ENCODE results near the gene GDF10. TPM values are rescaled to one million over a fixed set of nuclear protein-coding genes. Genes with fewer than 3 reads are reported as not detected.

Gene GDF10
- total RNA-seq, 1 experiment from 2014 or later, result not detected

GRCh38 chr10:47319784-47320183 is 19.8 kb downstream of the GDF10 start:
- Histone ChIP-seq H2AFZ (ENCODE audit: low read length) (no peak overlapping the region), H3K4me1 (ENCODE audit: insufficient read depth, low read length) (no peaks in the 10 kb centered on the region), H3K4me3 (ENCODE audit: low read length) (no peak overlapping the region), H3K9me3 (ENCODE audit: low read length) (no peaks in the 10 kb centered on the region), H3K79me2 (ENCODE audit: low read length) (no peaks in the 10 kb centered on the region), H3K9ac (ENCODE audit: low read length) (no peak overlapping the region), H3K27ac (ENCODE audit: low read length) (no peak overlapping the region), H3K27me3 (ENCODE audit: low read length) (no peaks in the 10 kb centered on the region; the same call in 1 of the 2 replicates), H3K4me2 (ENCODE audit: low read length) (no peak overlapping the region), H3F3A (ENCODE audit: low read length, unreplicated experiment) (no peaks in the 10 kb centered on the region), H3K36me3 (ENCODE audit: low read depth, low read length) (no peaks in the 10 kb centered on the region), H3K9me2 (replicated peaks; ENCODE audit: low read length) (no peaks in the 10 kb centered on the region), H4K20me1 (ENCODE audit: low read length) (no peaks in the 10 kb centered on the region)
- ATAC-seq, result no peak
- CTCF ChIA-PET, result no interaction called here
- no TSS peak for BruUV-seq (replicated peaks)
- POLR2A ChIA-PET (ENCODE audit: unreplicated experiment), result no interaction called here
- DNase-seq, result no peak
- intact Hi-C loops (cut with micrococcal nuclease), result no loop called here
- TF ChIP-seq, protein P1, sequence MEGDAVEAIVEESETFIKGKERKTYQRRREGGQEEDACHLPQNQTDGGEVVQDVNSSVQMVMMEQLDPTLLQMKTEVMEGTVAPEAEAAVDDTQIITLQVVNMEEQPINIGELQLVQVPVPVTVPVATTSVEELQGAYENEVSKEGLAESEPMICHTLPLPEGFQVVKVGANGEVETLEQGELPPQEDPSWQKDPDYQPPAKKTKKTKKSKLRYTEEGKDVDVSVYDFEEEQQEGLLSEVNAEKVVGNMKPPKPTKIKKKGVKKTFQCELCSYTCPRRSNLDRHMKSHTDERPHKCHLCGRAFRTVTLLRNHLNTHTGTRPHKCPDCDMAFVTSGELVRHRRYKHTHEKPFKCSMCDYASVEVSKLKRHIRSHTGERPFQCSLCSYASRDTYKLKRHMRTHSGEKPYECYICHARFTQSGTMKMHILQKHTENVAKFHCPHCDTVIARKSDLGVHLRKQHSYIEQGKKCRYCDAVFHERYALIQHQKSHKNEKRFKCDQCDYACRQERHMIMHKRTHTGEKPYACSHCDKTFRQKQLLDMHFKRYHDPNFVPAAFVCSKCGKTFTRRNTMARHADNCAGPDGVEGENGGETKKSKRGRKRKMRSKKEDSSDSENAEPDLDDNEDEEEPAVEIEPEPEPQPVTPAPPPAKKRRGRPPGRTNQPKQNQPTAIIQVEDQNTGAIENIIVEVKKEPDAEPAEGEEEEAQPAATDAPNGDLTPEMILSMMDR (conservative IDR thresholded peaks at IDR 0.05; ENCODE audit: low read depth, low read length), result no peak
- TF ChIP-seq EZH2 (IDR thresholded peaks at IDR 0.05; ENCODE audit: low read length, unreplicated experiment) (no peak), EZH2phosphoT487 (IDR thresholded peaks at IDR 0.05; ENCODE audit: borderline replicate concordance, low read length) (no peak)

- H3K9me2 ChIP-seq (replicated peaks; ENCODE audit: low read length), result no peaks in the 10 kb centered on the region
- no peaks in the 10 kb centered on the region for H3K4me1 ChIP-seq (ENCODE audit: insufficient read depth, low read length)
- no TSS peak for BruUV-seq (replicated peaks)
- H3F3A ChIP-seq (ENCODE audit: low read length, unreplicated experiment), result no peaks in the 10 kb centered on the region
- H3K79me2 ChIP-seq (ENCODE audit: low read length), result no peaks in the 10 kb centered on the region
- no peak overlapping the region for H3K4me2 ChIP-seq (ENCODE audit: low read length)
- no peaks in the 10 kb centered on the region for H3K36me3 ChIP-seq (ENCODE audit: low read depth, low read length)
- ATAC-seq, result no peak
- no peaks in the 10 kb centered on the region; the same call in 1 of the 2 replicates for H3K27me3 ChIP-seq (ENCODE audit: low read length)
- ChIA-PET POLR2A (ENCODE audit: unreplicated experiment) (no interaction called here), CTCF (no interaction called here)
- no peak for TF ChIP-seq EZH2phosphoT487 (IDR thresholded peaks at IDR 0.05; ENCODE audit: borderline replicate concordance, low read length)
- no peak overlapping the region for H3K9ac ChIP-seq (ENCODE audit: low read length)
- no peaks in the 10 kb centered on the region for H4K20me1 ChIP-seq (ENCODE audit: low read length)
- no peak overlapping the region for H3K27ac ChIP-seq (ENCODE audit: low read length)
- no peak for DNase-seq
- intact Hi-C loops (cut with micrococcal nuclease), result no loop called here
- no peaks in the 10 kb centered on the region for H3K9me3 ChIP-seq (ENCODE audit: low read length)
- no peak overlapping the region for H3K4me3 ChIP-seq (ENCODE audit: low read length)
- H2AFZ ChIP-seq (ENCODE audit: low read length), result no peak overlapping the region
These were observed 20.8 kb downstream of the GDF10 start for GRCh38 chr10:47320812-47321211.

GRCh38 chr10:47321521-47322195 is 21.7 kb downstream of the GDF10 start:
- no peak overlapping the region for H3K9ac ChIP-seq (ENCODE audit: low read length)
- ChIA-PET POLR2A (ENCODE audit: unreplicated experiment) (no interaction called here), CTCF (no interaction called here)
- H3F3A ChIP-seq (ENCODE audit: low read length, unreplicated experiment), result no peaks in the 10 kb centered on the region
- intact Hi-C loops (cut with micrococcal nuclease), result no loop called here
- no peak overlapping the region for H2AFZ ChIP-seq (ENCODE audit: low read length)
- H3K79me2 ChIP-seq (ENCODE audit: low read length), result no peaks in the 10 kb centered on the region
- no peak for ATAC-seq
- H3K9me3 ChIP-seq (ENCODE audit: low read length), result no peaks in the 10 kb centered on the region
- H3K4me1 ChIP-seq (ENCODE audit: insufficient read depth, low read length), result peaks cover 7% of the 10 kb centered on the region; the same call in 1 of the 2 replicates
- DNase-seq, result no peak
- no peaks in the 10 kb centered on the region for H4K20me1 ChIP-seq (ENCODE audit: low read length)
- no peak for TF ChIP-seq EZH2phosphoT487 (IDR thresholded peaks at IDR 0.05; ENCODE audit: borderline replicate concordance, low read length)
- no peak for TF ChIP-seq EZH2 (IDR thresholded peaks at IDR 0.05; ENCODE audit: low read length, unreplicated experiment)
- TF ChIP-seq, protein P1 (conservative IDR thresholded peaks at IDR 0.05; ENCODE audit: low read depth, low read length), result no peak
- no peaks in the 10 kb centered on the region for H3K9me2 ChIP-seq (replicated peaks; ENCODE audit: low read length)
- no peak overlapping the region for H3K27ac ChIP-seq (ENCODE audit: low read length)
- no peak overlapping the region for H3K4me2 ChIP-seq (ENCODE audit: low read length)
- H3K36me3 ChIP-seq (ENCODE audit: low read depth, low read length), result no peaks in the 10 kb centered on the region
- H3K27me3 ChIP-seq (ENCODE audit: low read length), result no peaks in the 10 kb centered on the region; the same call in 1 of the 2 replicates
- H3K4me3 ChIP-seq (ENCODE audit: low read length), result no peak overlapping the region
- BruUV-seq (replicated peaks), result no TSS peak
